MCF 10A (cell line): ENCODE results near the gene CDCP2. TPM values are rescaled to one million over a fixed set of nuclear protein-coding genes. Genes with fewer than 3 reads are reported as not detected.
A peak's percentile ranks its signal among the peaks of the same experiment; 100 is the strongest.

Experiments used
- BruUV-seq: library from RNA; stranded (reverse); fragments of 400-500 nt; replicated peaks from 2 replicates; lab custom pipeline; 2021; lab: Mats Ljungman, UMichigan
- CTCF ChIA-PET: fragments of 300-600 bp; sonication (Branson Sonifier 250); formaldehyde crosslinking; extraction: SDS; loops from one replicate; lab custom pipeline; 2021; ENCODE audit warnings: antibody characterized with exemption, inconsistent platforms; lab: Yijun Ruan, JAX
- POLR2A ChIA-PET: fragments of 300-600, 350-650 bp; sonication (Branson Sonifier 250); formaldehyde crosslinking; extraction: SDS; loops from one replicate; lab custom pipeline; 2020; ENCODE audit warnings: antibody characterized with exemption, inconsistent platforms; lab: Yijun Ruan, JAX
- DNase-seq: peaks from one replicate; pipeline ENCODE4 v3.0.0-alpha.2; 2018; ENCODE audit not compliant: unreplicated experiment
- H3K27ac Mint-ChIP-seq: one replicate; pipeline ENCODE4 v1.8.0; 2022; ENCODE audit warnings: mild to moderate bottlenecking, low read depth, mixed read lengths; ENCODE audit not compliant: unreplicated experiment
- H3K27me3 Mint-ChIP-seq: one replicate; pipeline ENCODE4 v1.8.0; 2022; ENCODE audit warnings: mixed read lengths; ENCODE audit not compliant: insufficient read depth, unreplicated experiment
- H3K36me3 Mint-ChIP-seq: one replicate; pipeline ENCODE4 v1.8.0; 2022; ENCODE audit warnings: mild to moderate bottlenecking, moderate library complexity, mixed read lengths; ENCODE audit not compliant: insufficient read depth, unreplicated experiment
- H3K4me1 Mint-ChIP-seq: one replicate; pipeline ENCODE4 v1.8.0; 2022; ENCODE audit warnings: mixed read lengths; ENCODE audit not compliant: insufficient read depth, unreplicated experiment
- H3K4me3 Mint-ChIP-seq: one replicate; pipeline ENCODE4 v1.8.0; 2022; ENCODE audit warnings: mild to moderate bottlenecking, moderate library complexity, mixed read lengths; ENCODE audit not compliant: unreplicated experiment
- H3K9me3 Mint-ChIP-seq: one replicate; pipeline ENCODE4 v1.8.0; 2022; ENCODE audit warnings: mixed read lengths; ENCODE audit not compliant: unreplicated experiment
- CTCF ChIP-seq: fragments of 200-600 bp; IDR thresholded peaks from one replicate; pipeline ENCODE4 v1.8.0; 2022; ENCODE audit warnings: antibody characterized with exemption, mild to moderate bottlenecking; ENCODE audit not compliant: unreplicated experiment
- intact Hi-C: fragments of 100-400 bp; cut with micrococcal nuclease; formaldehyde crosslinking; loops from 2 replicates; pipeline ENCODE4 v1.14.1; 2022
- total RNA-seq: library from RNA; stranded (reverse); gene quantifications from 2 replicates; pipeline ENCODE4 v1.2.3, GENCODE V29; 2022

CDCP2 gene
- total RNA-seq, 1 experiment from 2014 or later, result not detected

- H3K4me3 Mint-ChIP-seq, result no peak overlapping the region
- CTCF ChIA-PET, result interaction anchor here (0.5 to 0.9 kb wide), 2 partner anchors 9 to 293 kb away, joined by 3 to 4 read pairs; no protein-coding TSS in a partner anchor
These were observed 41.8 kb downstream of the CDCP2 start for GRCh38 chr1:54110996-54111395.

GRCh38 chr1:54109129-54110090, 43.4 kb downstream of the CDCP2 start:
- CTCF ChIA-PET, result no interaction called here
- POLR2A ChIA-PET, result no interaction called here
- intact Hi-C loops, result loop anchor here (10.0 kb wide), 1 partner anchor 165 kb away; no protein-coding TSS in a partner anchor
- Mint-ChIP-seq H3K27ac (no peak overlapping the region), H3K4me1 (no peaks in the 10 kb centered on the region), H3K9me3 (no peaks in the 10 kb centered on the region), H3K27me3 (no peaks in the 10 kb centered on the region), H3K36me3 (no peaks in the 10 kb centered on the region), H3K4me3 (no peak overlapping the region)
- no peak for DNase-seq
- TF ChIP-seq CTCF, result no peak
- no TSS peak for BruUV-seq

More at GRCh38 chr1:54110996-54111395, 41.8 kb downstream of the CDCP2 start:
- no peaks in the 10 kb centered on the region for H3K9me3 Mint-ChIP-seq
- TF ChIP-seq CTCF, result no peak
- POLR2A ChIA-PET, result interaction anchor here (0.6 to 1.3 kb wide), 2 partner anchors 10 to 449 kb away, joined by 3 to 4 read pairs; no protein-coding TSS in a partner anchor
- no peak overlapping the region for H3K27ac Mint-ChIP-seq
- no peak for DNase-seq
- H3K27me3 Mint-ChIP-seq, result no peaks in the 10 kb centered on the region
- H3K4me1 Mint-ChIP-seq, result no peaks in the 10 kb centered on the region
- no peaks in the 10 kb centered on the region for H3K36me3 Mint-ChIP-seq
- no TSS peak for BruUV-seq
- intact Hi-C loops, result loop anchor here (10.0 kb wide), 1 partner anchor 164 kb away; no protein-coding TSS in a partner anchor

GRCh38 chr1:54108156-54108555, 44.6 kb downstream of the CDCP2 start:
- no TSS peak for BruUV-seq
- no peak for TF ChIP-seq CTCF
- no peak for DNase-seq
- H3K4me1 Mint-ChIP-seq, result no peaks in the 10 kb centered on the region
- ChIA-PET POLR2A (no interaction called here), CTCF (interaction anchor here (0.7 to 1.1 kb wide), 4 partner anchors 13 to 698 kb away, joined by 3 read pairs; no protein-coding TSS in a partner anchor)
- intact Hi-C loops, result no loop called here
- no peaks in the 10 kb centered on the region for H3K9me3 Mint-ChIP-seq
- H3K36me3 Mint-ChIP-seq, result peaks cover 4% of the 10 kb centered on the region
- H3K27ac Mint-ChIP-seq, result no peak overlapping the region
- H3K4me3 Mint-ChIP-seq, result no peak overlapping the region
- no peaks in the 10 kb centered on the region for H3K27me3 Mint-ChIP-seq

GRCh38 chr1:54107131-54107530, 45.7 kb downstream of the CDCP2 start:
- CTCF ChIA-PET, result interaction anchor here (0.6 to 1.0 kb wide), 3 partner anchors 14 to 697 kb away, joined by 3 read pairs; no protein-coding TSS in a partner anchor
- Mint-ChIP-seq H3K4me1 (no peaks in the 10 kb centered on the region), H3K9me3 (no peaks in the 10 kb centered on the region), H3K27me3 (no peaks in the 10 kb centered on the region), H3K4me3 (no peak overlapping the region), H3K27ac (no peak overlapping the region), H3K36me3 (peaks cover 4% of the 10 kb centered on the region)
- BruUV-seq, result no TSS peak
- DNase-seq, result peak; percentile 32
- no peak for TF ChIP-seq CTCF
- intact Hi-C loops, result loop anchor here (1.0 kb wide), 1 partner anchor 382 kb away; no protein-coding TSS in a partner anchor
- POLR2A ChIA-PET, result no interaction called here
